Gastrocnemius medialis (tissue), 4 donors: ENCODE measurements around the gene DOCK4. TPM values are rescaled to one million over a fixed set of nuclear protein-coding genes. Genes with fewer than 3 reads are reported as not detected.

Source experiments
- ATAC-seq, 2 donors: fragments of 150-250 bp; one replicate each; pipeline ENCODE4 v1.9.1; 2016
- DNase-seq, 2 donors: peaks; one replicate each; pipeline ENCODE4 v3.0.0-alpha.2; 2019
- H3K27ac ChIP-seq, 4 donors: fragments of 200-600 bp; sonication (generic); 1 replicate in 1 of 4; 2 replicates in 3 of 4; pipeline ENCODE4 v1.5.1; 2016 to 2018; ENCODE audit warnings: mild to moderate bottlenecking in 2 of 4, moderate library complexity in 1 of 4
- H3K27me3 ChIP-seq, 3 donors: fragments of 200-600 bp; sonication (generic) in 2 of 3; 1 replicate in 1 of 3; 2 replicates in 2 of 3; pipeline versions ENCODE4 v1.5.1 to v1.6.0; 2016 to 2019; ENCODE audit warnings: mild to moderate bottlenecking in 1 of 3, moderate library complexity in 1 of 3
- H3K36me3 ChIP-seq, 2 donors: fragments of 200-600 bp; sonication (generic) in 1 of 2; one replicate each; pipeline ENCODE4 v1.5.1; 2017 to 2018
- H3K4me1 ChIP-seq, 2 donors: fragments of 200-600 bp; sonication (generic) in 1 of 2; one replicate each; pipeline ENCODE4 v1.5.1; 2016 to 2017; ENCODE audit warnings: mild to moderate bottlenecking in 2 of 2
- H3K4me3 ChIP-seq, 4 donors: fragments of 200-600 bp; sonication (generic) in 3 of 4; 1 replicate in 1 of 4; 2 replicates in 3 of 4; pipeline ENCODE4 v1.5.1; 2016 to 2019; ENCODE audit warnings: mild to moderate bottlenecking in 2 of 4
- H3K9me3 ChIP-seq, 3 donors: fragments of 200-600 bp; sonication (generic) in 2 of 3; 1 replicate in 1 of 3; 2 replicates in 2 of 3; pipeline ENCODE4 v1.5.1; 2016 to 2019
- CTCF ChIP-seq, 5 experiments: fragments of 450-650 bp in 3 of 5; fragments of 200-600 bp in 2 of 5; sonication (generic) in 2 of 5; IDR thresholded peaks in 4 of 5; conservative IDR thresholded peaks in 1 of 5; 1 replicate in 4 of 5; 2 replicates in 1 of 5; pipeline ENCODE4 v1.5.1; 2016 to 2019; ENCODE audit warnings: antibody characterized with exemption in 5 of 5, mild to moderate bottlenecking in 3 of 5, moderate library complexity in 3 of 5
- POLR2A ChIP-seq, 2 donors: fragments of 450-650 bp; IDR thresholded peaks; one replicate each; pipeline ENCODE4 v1.6.1; 2017; ENCODE audit warnings: antibody characterized with exemption in 2 of 2, mild to moderate bottlenecking in 2 of 2, moderate library complexity in 2 of 2
- in situ Hi-C, 4 donors: fragments of 200-750 bp; cut with MboI; loops; one replicate each; pipeline versions ENCODE4 v1.15.0 to v1.8.0; 2017; ENCODE audit warnings: low sequenced_read_pairs in 4 of 4
- intact Hi-C: fragments of 100-400 bp; cut with DNase I; formaldehyde crosslinking; loops from one replicate; pipeline ENCODE4 v1.15.1; 2023; ENCODE audit warnings: low total_unique reads
- total RNA-seq, 4 donors: library from RNA; depleted of rRNA; stranded (reverse); fragments of >200 nt; gene quantifications; one replicate each; pipeline versions ENCODE4 v1.1.0 to v1.2.3, GENCODE V29; 2016

The DOCK4 gene
- total RNA-seq, 4 donors from 2014 or later = 8.7 to 12.0 (median 10.2) TPM

DNA sequence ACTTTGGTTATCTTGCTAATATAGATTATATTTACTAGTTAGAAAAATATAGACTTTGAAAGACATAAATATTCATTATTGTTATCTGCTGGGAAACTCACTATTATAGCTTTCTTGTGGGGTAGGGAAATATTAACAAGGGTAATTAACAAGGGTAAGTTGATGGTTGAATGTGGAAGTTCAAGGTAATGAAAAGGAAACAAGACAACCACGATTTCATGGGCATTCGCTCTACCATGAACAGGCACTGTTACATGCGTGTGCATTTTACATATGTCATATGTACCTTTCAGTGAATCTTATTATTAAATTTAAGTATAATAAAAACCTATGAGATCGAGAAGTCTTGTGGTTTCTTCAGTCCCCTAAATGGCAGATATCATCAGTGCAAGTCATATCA is 392.9 kb downstream of the DOCK4 start:
- Histone ChIP-seq H3K4me3 (no peak overlapping the region), H3K27me3 (no peaks in the 10 kb centered on the region), H3K36me3 (no peaks in the 10 kb centered on the region), H3K4me1 (no peaks in the 10 kb centered on the region), H3K9me3 (no peaks in the 10 kb centered on the region), H3K27ac (no peak overlapping the region)
- TF ChIP-seq POLR2A (IDR thresholded peaks at IDR 0.05) (no peak), CTCF (IDR thresholded peaks at IDR 0.05 in 4 of 5, conservative IDR thresholded peaks at IDR 0.05 in 1 of 5) (no peak)
- ATAC-seq (no peak), DNase-seq (no peak)
- in situ Hi-C loops = no loop called here
- intact Hi-C loops = no loop called here

DNA sequence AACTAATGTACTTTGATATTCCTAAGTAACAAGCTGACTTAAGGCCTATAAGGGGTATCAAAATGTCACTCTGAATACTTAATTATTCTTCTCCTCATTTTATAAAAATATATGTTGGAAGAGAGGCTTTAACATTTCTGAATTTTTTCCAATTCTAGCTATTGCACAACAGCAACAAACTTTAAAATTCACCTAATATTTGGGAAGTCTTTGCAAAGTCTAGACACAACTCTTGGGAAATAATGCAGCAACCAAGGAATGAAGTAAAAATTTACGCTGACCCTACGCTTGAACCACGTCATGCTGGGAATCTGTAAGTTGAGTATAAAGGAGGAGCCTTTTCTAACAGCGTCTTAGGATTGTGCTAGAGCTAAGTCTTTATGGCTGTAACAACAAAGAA is 400.0 kb downstream of the DOCK4 start:
- no peak overlapping the region for H3K27ac ChIP-seq
- peaks cover 4 to 14% of the 10 kb centered on the region in 2 donors for H3K4me1 ChIP-seq
- DNase-seq (no peak), ATAC-seq (no peak)
- in situ Hi-C loops = no loop called here
- H3K36me3 ChIP-seq = no peaks in the 10 kb centered on the region
- intact Hi-C loops = no loop called here
- no peak overlapping the region for H3K4me3 ChIP-seq
- TF ChIP-seq POLR2A (IDR thresholded peaks at IDR 0.05) (no peak), CTCF (IDR thresholded peaks at IDR 0.05 in 4 of 5, conservative IDR thresholded peaks at IDR 0.05 in 1 of 5) (no peak)
- no peaks in the 10 kb centered on the region for H3K27me3 ChIP-seq
- no peaks in the 10 kb centered on the region for H3K9me3 ChIP-seq

DNA sequence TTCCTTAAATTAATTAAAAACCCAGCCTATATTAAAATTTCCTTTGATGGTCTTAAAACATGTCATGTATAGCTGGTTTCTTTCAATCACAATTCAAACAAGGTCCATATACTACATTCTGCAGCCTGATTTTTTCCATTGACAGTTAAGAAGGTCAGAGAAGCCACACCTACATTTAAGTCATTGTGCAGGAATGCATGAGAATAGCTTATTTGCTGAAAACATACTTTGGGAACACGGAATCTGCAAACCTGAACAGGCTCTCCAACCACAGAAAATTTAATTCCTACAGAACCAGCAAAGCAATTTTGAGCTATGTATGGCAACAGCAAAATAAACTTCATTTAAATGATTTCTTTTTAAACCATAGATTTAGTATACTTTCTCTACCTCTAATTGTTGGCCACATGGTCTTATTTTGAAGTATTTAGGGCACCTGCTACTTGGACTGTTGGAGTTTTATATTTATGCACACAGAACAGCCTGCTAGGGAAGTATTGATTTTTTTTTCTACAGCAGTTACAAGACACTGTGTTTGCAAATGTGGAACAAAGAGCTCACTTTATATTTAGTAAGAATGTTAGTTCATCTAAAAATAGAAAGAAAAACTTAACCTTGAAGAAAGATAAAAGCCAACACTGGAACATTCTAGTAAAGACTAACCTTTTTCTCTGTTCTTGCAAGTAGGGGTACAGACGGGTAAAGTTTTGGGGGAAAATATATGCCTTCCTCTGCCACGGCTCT is 403.0 kb downstream of the DOCK4 start:
- ATAC-seq = no peak
- H3K27ac ChIP-seq = no peak overlapping the region

DNA sequence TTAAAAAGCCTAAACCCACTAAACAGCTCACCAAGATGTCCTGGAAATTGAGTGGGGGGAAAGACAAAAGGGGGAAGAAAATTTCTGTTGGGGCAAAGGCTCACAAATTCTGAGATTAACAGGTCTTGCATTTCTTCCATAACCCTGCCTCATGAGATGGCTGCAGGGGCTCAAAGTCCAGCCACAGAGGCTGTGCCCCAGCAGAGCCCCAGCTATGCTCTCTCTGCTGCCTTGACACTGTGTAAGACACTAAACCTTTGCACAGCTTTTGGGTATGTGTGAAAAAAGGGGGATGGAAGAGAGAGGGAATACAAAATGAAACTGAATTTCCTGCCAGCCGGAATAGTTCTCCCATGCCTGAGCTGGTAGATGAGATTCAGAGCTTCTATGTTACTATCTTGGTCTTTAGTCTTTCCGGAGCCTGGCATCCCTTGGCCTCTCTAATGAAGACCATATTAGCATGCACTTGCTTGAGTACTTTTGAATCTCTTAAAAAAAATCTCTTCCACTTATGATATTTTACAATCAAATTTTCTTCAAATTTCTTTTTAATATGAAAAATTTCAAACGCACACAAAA is 403.9 kb downstream of the DOCK4 start:
- in situ Hi-C loops (no loop called here), intact Hi-C loops (no loop called here)
- H3K36me3 ChIP-seq = no peaks in the 10 kb centered on the region
- ATAC-seq = no peak
- H3K9me3 ChIP-seq = peaks cover 0 to 11% (median 4%) of the 10 kb centered on the region in 3 donors
- H3K4me3 ChIP-seq = no peak overlapping the region
- TF ChIP-seq CTCF (IDR thresholded peaks at IDR 0.05 in 4 of 5, conservative IDR thresholded peaks at IDR 0.05 in 1 of 5) (no peak), POLR2A (IDR thresholded peaks at IDR 0.05) (no peak)
- no peaks in the 10 kb centered on the region for H3K27me3 ChIP-seq
- H3K4me1 ChIP-seq = peaks cover 4 to 14% of the 10 kb centered on the region in 2 donors
- no peak overlapping the region for H3K27ac ChIP-seq
- no peak for DNase-seq

More for the DNA sequence above, 403.0 kb downstream of the DOCK4 start:
- Histone ChIP-seq H3K4me1 (peaks cover 4 to 14% of the 10 kb centered on the region in 2 donors), H3K9me3 (peaks cover 0 to 2% (median 0%) of the 10 kb centered on the region in 3 donors), H3K36me3 (no peaks in the 10 kb centered on the region), H3K4me3 (no peak overlapping the region), H3K27me3 (no peaks in the 10 kb centered on the region)
- intact Hi-C loops = no loop called here
- DNase-seq = no peak
- TF ChIP-seq POLR2A (IDR thresholded peaks at IDR 0.05) = no peak
- in situ Hi-C loops = no loop called here

DNA sequence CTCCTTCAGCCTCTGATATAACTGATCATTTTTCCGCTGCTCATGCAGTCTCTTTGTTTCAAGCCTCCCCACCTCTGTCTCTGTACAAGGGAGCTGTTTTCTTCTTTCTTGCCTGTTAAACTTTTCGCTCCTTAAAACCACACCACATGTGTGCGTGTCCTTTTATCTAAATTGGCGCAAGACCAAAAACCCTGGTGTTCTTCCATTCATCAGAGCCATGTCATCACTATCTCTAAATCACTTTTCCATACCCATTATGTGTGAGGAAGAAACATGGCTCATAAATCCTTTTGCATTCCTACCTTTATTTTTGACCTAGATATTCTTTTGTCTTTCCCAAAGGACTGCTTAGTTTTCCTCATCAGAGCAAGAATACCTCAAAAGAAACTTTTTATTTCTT is 404.9 kb downstream of the DOCK4 start:
- peaks cover 0 to 4% of the 10 kb centered on the region in 2 donors for H3K36me3 ChIP-seq
- intact Hi-C loops (no loop called here), in situ Hi-C loops (no loop called here)
- TF ChIP-seq CTCF (IDR thresholded peaks at IDR 0.05 in 4 of 5, conservative IDR thresholded peaks at IDR 0.05 in 1 of 5) (no peak), POLR2A (IDR thresholded peaks at IDR 0.05) (no peak)
- no peak overlapping the region for H3K4me3 ChIP-seq
- H3K27ac ChIP-seq = no peak overlapping the region
- no peaks in the 10 kb centered on the region for H3K27me3 ChIP-seq
- DNase-seq (no peak), ATAC-seq (no peak)
- H3K4me1 ChIP-seq = peaks cover 4 to 14% of the 10 kb centered on the region in 2 donors
- H3K9me3 ChIP-seq = peaks cover 0 to 21% (median 8%) of the 10 kb centered on the region in 3 donors
